HG03571 (cell line): ENCODE results near the gene MAP2K7.
"Not testable (repeated sequence)": the region's sequence is repeated elsewhere in the genome, so short reads cannot be mapped to it uniquely, and the experiment has no call there.

Experiments
- ATAC-seq: cut with Tn5 transposase; IDR thresholded peaks from one replicate; pipeline ENCODE4 v1.9.1; 2021; ENCODE audit not compliant: unreplicated experiment

The MAP2K7 gene

GRCh38 chr19:7907122-7907521, 3.4 kb downstream of the MAP2K7 start:
- ATAC-seq: no peak

- no peak for ATAC-seq
These were observed 3.9 kb downstream of the MAP2K7 start for GRCh38 chr19:7907544-7907943.

DNA sequence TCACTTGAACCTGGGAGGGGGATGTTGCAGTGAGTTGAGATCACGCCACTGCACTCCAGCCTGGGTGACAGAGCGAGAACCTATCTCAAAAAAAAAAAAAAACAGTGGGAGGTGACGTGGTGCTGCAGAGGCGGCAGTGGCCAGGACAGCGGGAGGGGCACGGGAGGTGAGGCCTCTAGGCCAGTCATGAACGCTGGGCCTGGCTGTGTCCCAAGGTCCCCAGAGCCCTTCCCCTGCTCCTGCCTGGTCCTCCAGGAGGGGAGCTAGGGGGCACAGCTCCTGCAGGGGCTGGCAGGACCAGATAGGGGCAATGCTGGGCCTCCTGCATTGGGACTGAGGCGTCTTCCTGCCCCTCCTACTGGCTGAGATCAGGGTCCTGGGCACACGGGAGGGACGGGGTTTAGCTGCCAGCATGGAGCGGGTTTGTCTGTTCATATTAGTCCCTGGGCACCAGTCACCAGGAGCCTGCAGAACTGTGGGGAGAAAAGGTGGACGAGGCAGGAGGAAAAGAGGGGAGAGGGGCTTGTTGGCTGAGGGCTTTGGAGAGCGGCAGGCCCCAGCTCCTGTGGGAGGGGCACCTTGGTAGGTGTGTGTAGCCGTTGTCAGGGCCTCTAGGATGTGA, 4.5 kb downstream of the MAP2K7 start:
- ATAC-seq: no peak

- ATAC-seq: no peak
These were observed 5.2 kb downstream of the MAP2K7 start for GRCh38 chr19:7908742-7909461.

DNA sequence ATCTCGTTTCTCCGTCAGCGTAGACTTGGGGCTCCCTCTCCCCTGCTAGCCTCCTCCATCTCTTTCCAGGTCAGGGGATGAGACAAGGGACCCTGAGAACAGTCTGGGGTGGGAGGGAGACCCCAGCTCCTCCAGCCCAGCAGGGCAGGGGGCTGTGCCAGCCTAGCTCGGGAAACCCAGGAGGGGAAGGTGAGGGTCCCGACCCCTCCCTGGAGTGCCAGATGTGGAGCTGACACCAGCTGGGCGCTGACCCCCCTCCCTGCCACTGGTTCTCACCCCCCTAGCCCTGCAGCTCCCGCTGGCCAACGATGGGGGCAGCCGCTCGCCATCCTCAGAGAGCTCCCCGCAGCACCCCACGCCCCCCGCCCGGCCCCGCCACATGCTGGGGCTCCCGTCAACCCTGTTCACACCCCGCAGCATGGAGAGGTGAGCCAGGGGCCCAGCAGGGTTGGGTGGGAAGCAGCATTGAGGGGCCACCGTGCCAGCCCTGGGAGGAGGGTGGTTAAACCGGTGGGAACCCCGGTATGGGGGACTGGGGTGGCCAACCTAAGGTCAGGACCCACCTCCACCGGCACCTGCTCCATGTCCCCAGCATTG, 5.9 kb downstream of the MAP2K7 start:
- no peak for ATAC-seq

GRCh38 chr19:7910321-7911161, 6.9 kb downstream of the MAP2K7 start:
- ATAC-seq: no peak

DNA sequence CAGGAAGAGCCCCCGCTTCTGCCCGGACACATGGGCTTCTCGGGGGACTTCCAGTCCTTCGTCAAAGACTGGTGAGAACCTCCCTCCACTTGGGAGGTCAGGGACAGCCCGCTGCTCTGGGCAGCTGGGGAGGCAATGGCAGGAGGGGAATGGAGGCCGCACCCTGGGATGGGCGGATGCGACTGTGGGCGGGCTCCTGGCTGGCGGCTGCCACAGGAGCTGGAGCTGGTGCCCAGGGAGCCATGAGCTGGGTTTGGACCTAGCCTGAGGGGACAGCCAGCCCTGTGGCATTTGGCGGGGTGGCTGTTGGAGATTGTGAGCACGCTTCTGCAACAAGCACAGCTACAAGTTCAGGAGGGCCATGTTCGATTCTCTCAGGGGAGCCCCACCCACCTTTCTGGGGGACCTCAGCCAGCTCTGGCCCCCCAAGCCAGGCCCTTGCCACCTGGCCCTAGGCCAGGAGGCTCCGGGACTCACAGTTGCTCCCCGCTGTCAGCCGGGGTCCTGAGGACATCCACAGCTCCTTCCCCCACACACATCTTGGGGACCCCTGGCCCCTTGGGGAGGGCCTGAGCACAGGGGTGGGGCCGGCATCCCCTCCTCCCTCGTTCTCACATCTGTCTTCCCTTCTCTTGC, 7.9 kb downstream of the MAP2K7 start:
- no peak for ATAC-seq

- no peak for ATAC-seq
These were observed 8.5 kb downstream of the MAP2K7 start for GRCh38 chr19:7912144-7912696.

DNA sequence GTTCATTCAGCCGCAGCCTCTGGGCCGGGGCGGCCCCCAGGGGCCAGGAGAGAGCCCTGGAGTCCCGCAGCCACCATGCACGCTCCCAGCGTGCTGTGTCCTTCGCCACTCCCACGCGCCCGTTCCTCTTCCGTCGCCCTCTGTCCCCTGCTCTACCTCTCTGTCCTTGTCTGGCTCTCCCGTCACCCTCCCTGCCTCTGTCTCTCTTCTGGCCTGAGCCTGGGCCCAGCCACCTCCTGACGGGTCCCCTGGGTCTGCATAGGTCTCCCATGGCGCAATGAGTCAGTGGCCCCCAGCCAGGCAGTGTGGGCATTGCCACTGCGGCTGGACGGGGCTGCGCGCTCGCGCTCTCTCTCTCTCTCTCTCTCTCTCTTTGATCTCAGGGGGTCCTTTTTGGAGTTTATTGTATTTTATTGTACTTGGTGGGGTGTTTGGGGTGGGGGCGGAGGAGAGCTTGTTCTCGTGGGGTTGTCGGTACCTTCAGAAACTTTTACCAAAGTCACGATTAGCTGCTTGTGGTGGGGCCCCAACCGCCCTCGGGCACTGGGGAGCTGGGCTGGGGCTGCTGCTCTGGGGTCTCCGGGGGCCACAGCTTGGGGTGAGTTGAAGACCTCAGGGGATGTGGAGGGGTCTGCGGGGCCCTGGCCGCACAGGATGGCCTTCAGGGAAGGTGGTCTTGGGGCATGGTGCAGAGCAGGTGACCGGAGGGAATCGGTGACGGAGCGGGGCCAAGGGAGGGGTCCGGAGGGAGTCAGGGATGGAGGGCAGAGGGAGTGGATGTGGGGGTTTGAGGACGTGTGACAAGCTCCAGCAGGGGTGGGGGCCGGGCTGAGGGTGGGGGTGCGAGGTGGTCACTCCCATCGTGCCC, 9.3 kb downstream of the MAP2K7 start:
- no peak for ATAC-seq

- no peak for ATAC-seq
These were observed 10.0 kb downstream of the MAP2K7 start for GRCh38 chr19:7913652-7914051.

- ATAC-seq: no peak
These were observed 10.4 kb downstream of the MAP2K7 start for GRCh38 chr19:7914099-7914498.

- ATAC-seq: no peak
These were observed 10.9 kb downstream of the MAP2K7 start, which contains the start of gene TGFBR3L for GRCh38 chr19:7914598-7915045. TGFBR3L (plus strand) TSS chr19:7914830.

DNA sequence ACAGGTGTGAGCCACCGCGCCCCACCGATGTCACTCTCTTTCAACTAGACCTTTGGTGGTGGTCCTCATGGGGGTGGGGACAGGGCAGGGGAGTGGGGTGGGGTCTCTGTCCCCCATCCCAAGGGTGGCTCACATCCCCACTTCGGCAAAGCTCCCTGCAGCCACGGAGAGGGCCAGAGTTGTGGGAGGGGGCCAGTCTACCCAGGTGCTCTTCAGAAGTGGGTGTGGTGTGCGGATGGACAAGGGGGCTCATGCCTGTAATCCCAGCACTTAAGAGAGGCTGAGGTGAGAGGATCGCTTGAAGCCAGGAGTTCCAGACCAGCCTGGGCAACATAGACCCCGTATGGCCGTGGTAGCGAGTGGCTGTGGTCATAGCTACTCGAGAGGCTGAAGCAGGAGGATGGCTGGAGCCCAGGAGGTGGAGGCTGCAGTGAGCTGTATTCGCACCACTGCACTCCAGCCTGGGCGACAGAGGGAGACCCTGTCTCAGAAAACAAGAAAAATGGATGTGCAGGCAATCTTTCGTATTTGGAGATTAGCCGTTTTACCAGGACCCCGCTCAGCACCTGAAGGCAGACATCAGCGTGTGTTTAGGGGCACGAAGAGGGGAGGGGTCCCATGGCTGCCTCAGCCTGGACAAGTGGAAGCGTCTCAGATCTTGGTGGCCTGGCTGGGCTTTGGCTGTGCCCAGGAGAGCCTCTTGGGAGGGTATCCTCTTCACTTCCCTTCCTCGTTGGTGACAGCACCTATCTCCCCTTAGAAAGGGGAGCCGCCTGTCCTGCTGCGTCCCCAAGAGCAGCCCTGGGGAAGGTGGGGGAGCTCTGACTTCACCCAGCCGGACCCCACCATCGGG, 11.8 kb downstream of the MAP2K7 start:
- ATAC-seq: no peak

DNA sequence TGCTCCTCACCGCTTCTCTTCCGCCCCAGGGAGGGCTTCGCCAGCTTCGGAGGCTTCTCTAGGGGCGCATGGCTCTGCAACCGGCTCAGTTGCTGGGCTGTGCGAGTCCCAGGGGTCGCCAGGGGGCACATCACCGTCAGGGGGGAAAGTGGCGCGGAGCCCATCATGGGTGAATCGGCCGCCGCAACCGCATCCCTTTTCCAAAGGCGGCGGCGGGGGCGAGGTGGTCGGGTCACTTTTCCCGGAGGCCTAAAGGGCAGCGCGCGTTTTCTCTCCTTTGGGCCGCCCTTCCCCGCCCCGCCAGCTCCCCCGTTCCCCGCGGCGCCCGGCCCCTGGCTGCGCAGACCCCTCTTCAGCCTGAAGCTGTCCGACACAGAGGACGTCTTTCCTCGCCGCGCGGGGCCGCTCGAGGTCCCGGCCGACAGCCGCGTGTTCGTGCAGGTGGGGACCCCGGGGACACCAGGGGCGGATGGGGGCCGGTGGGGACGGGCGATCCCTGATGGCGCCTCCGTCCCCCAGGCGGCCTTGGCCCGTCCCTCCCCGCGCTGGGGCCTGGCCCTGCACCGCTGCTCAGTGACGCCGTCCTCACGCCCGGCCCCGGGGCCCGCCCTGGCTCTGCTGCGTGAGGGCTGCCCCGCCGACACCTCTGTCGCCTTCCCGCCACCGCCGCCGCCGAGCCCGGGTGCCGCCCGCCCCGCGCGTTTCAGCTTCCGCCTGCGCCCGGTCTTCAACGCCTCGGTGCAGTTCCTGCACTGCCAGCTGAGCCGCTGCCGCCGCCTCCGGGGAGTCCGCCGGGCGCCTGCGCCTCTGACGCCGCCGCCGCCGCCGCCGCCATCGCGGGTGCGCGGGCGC, 12.7 kb downstream of the MAP2K7 start:
- ATAC-seq: no peak

DNA sequence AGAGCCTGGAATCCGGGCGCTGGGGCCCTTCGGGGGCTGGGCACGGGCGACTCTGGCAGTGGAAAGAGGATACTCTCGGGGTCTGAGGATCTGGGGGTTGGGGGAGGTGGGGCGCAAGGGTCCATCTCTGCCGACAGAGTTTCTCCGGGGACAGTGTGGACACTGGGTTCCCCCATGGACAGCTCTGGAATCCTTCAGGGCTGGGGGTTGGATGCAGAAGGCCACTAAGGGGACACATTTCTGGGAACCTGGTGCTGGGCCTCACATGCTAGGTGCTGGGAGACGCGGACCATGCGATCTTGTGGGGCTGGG, 13.2 kb downstream of the MAP2K7 start:
- ATAC-seq: no peak

- no peak for ATAC-seq
These were observed 13.8 kb downstream of the MAP2K7 start for GRCh38 chr19:7917267-7918061.

DNA sequence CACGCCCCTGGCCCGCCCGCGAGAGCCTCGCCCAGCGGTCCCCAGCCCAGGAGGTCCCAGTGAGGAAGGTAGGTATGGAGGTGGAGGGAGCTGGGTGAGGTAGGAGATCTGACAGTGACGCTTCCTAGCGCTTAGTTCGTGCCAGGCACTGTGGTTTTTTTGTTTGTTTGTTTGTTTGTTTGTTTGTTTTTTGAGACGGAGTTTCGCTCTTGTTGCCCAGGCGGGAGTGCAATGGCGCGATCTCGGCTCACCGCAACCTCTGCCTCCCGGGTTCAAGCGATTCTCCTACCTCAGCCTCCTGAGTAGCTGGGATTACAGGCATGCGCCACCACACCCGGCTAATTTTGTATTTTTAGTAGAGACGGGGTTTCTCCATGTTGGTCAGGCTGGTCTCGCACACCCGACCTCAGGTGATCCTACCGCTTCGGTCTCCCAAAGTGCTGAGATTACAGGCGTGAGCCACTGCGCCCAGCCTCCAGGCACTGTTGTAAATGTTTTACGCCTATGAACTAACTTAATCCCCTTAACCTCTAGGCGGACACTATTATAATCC, 14.5 kb downstream of the MAP2K7 start:
- not testable (repeated sequence) for ATAC-seq
